ENCODE measurements around the gene SOST. TPM values are rescaled to one million over a fixed set of nuclear protein-coding genes. Genes with fewer than 3 reads are reported as not detected.
A peak's percentile ranks its signal among the peaks of the same experiment; 100 is the strongest.

The SOST gene
- polyA plus RNA-seq, 2 of the 4 experiments (the other 2 are of a cell fraction), result 0.03 to 0.05 TPM

- Histone ChIP-seq H3K4me2 (peak within 1 kb of the TSS; percentile 85), H3K9me3 (no peaks in the 10 kb centered on the region), H3K4me1 (peaks cover 16% of the 10 kb centered on the region), H3K4me3 (peak within 1 kb of the TSS; percentile 71), H3K27ac (peak within 1 kb of the TSS; percentile 93 to 98)
- ATAC-seq (peak; percentile 90 to 93), DNase-seq (ENCODE audit: low read depth in 1 of 2, low spot score in 1 of 2) (peak; percentile 96 to 97), FAIRE-seq (peak; percentile 91)
- ChIA-PET CTCF (interaction anchor here (0.7 to 7.9 kb wide), 7 partner anchors 9 to 69 kb away, joined by 3 to 151 read pairs (median 4); partner anchors contain the start of genes CD300LG and SOST), POLR2A (interaction anchor here (0.5 to 1.8 kb wide), 14 partner anchors 9 to 935 kb away, joined by 3 to 16 read pairs (median 5); partner anchors contain the start of gene CD300LG)
- WGBS (ENCODE audit: missing lambda C conversion rate), result 0% methylated on average over 36 of the region's 100 CpGs
- no peak for TF ChIP-seq CTCF (IDR thresholded peaks at IDR 0.05)
- no peak for TF ChIP-seq ZC3H11A (IDR thresholded peaks at IDR 0.05)
- TF ChIP-seq EP300 (IDR thresholded peaks at IDR 0.05), result no peak
- 0 out of 2 replicates have a peak, but pooled peaks have one; percentile 47 for TF ChIP-seq ZSCAN20 (CRISPR knock-in tag; IDR thresholded peaks at IDR 0.05)
- TF ChIP-seq HOXA7 (CRISPR knock-in tag; IDR thresholded peaks at IDR 0.05), result no peak
- TF ChIP-seq RFX5 (IDR thresholded peaks at IDR 0.05), result peak; percentile 85
- 0 out of 2 replicates have a peak, but pooled peaks have one; percentile 4 for TF ChIP-seq NFE2L2 (conservative IDR thresholded peaks at IDR 0.05; ENCODE audit: low read length)
- no peak for TF ChIP-seq FOSB (CRISPR knock-in tag; IDR thresholded peaks at IDR 0.05)
- no peak for TF ChIP-seq TFCP2L1 (CRISPR knock-in tag; IDR thresholded peaks at IDR 0.05)
- no peak for TF ChIP-seq CBX2 (IDR thresholded peaks at IDR 0.05; ENCODE audit: borderline replicate concordance, low read depth)
- no peak for TF ChIP-seq HES2 (IDR thresholded peaks at IDR 0.05)
- TF ChIP-seq POLR2A (IDR thresholded peaks at IDR 0.05; ENCODE audit: low read length), result peak; percentile 72
- no peak for TF ChIP-seq HOXB13 (CRISPR knock-in tag; IDR thresholded peaks at IDR 0.05; ENCODE audit: low read depth)
- no peak for TF ChIP-seq CEBPB (IDR thresholded peaks at IDR 0.05)
- TF ChIP-seq HDAC2 (IDR thresholded peaks at IDR 0.05), result no peak
- no peak for TF ChIP-seq RCOR1 (IDR thresholded peaks at IDR 0.05; ENCODE audit: low read depth, low read length)
- no peak for TF ChIP-seq EHMT2 (IDR thresholded peaks at IDR 0.05; ENCODE audit: low read depth)
- TF ChIP-seq MAX (IDR thresholded peaks at IDR 0.05), result peak; percentile 53
- no peak for TF ChIP-seq SMC3 (IDR thresholded peaks at IDR 0.05)
- TF ChIP-seq NPAS2 (CRISPR knock-in tag; IDR thresholded peaks at IDR 0.05; ENCODE audit: borderline replicate concordance), result no peak
- 0 out of 2 replicates have a peak, but pooled peaks have one; percentile 48 for TF ChIP-seq MAZ (IDR thresholded peaks at IDR 0.05; ENCODE audit: borderline replicate concordance, low read depth, low read length)
- no peak for TF ChIP-seq CHD4 (IDR thresholded peaks at IDR 0.05; ENCODE audit: borderline replicate concordance)
- TF ChIP-seq MYC (IDR thresholded peaks at IDR 0.05; ENCODE audit: borderline replicate concordance, low read length), result no peak; the same call in none of the 2 replicates
- no peak for TF ChIP-seq MAFK (IDR thresholded peaks at IDR 0.05; ENCODE audit: partially characterized antibody)
- no peak for TF ChIP-seq RAD21 (conservative IDR thresholded peaks at IDR 0.05 in 1 of 2, IDR thresholded peaks at IDR 0.05 in 1 of 2)
- TF ChIP-seq FOSL2 (IDR thresholded peaks at IDR 0.05), result no peak
- TF ChIP-seq FOSL2 (CRISPR knock-in tag; IDR thresholded peaks at IDR 0.05), result peak; percentile 68
- TF ChIP-seq JUNB (IDR thresholded peaks at IDR 0.05), result no peak
- no peak for TF ChIP-seq EHF (CRISPR knock-in tag; IDR thresholded peaks at IDR 0.05)
- TF ChIP-seq CHD2 (IDR thresholded peaks at IDR 0.05; ENCODE audit: low read length, partially characterized antibody), result peak; percentile 75
- peak; percentile 76 for TF ChIP-seq REST (IDR thresholded peaks at IDR 0.05)
- peak; percentile 87 for TF ChIP-seq PHF8 (IDR thresholded peaks at IDR 0.05; ENCODE audit: borderline replicate concordance, low read depth)
- TF ChIP-seq BHLHE40 (IDR thresholded peaks at IDR 0.05; ENCODE audit: low read depth, low read length), result peak; percentile 12; the same call in 1 of the 2 replicates
- TF ChIP-seq FOXS1 (CRISPR knock-in tag; IDR thresholded peaks at IDR 0.05), result no peak
- TF ChIP-seq ZNF302 (CRISPR knock-in tag; IDR thresholded peaks at IDR 0.05), result no peak
- peak; percentile 97 for TF ChIP-seq USF2 (IDR thresholded peaks at IDR 0.05)
Observed at GRCh38 chr17:43778337-43779144, 19.9 kb upstream of the SOST start, which contains the start of gene DUSP3. TSS of gene DUSP3 (minus strand) at chr17:43778977. CDS start at chr17:43778924, 53 bp downstream.
